ENCODE data around the gene CDH4. TPM values are rescaled to one million over a fixed set of nuclear protein-coding genes. Genes with fewer than 3 reads are reported as not detected.

Gene CDH4
- total RNA-seq, 1 experiment from 2014 or later: 25.0 TPM

DNA sequence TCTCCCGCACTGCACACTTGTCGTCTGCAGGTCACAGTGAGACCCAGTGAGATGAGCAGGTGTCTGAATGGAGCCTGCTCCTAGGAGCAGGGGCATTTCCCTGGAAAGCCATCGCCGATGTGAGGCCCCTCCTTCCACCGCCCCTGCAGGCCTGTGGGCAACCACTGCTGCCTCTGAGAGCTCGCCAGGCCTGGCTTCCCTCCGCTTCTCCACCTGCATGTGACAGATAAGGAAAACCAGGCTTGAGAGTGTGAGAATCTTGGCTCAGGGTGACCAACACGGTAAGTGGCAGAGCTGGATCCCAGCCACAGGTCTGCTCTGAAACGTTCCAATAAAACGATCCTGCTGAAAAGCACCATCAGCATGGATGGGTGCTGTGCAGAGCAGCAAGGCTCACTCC lies 332.8 kb downstream of the CDH4 start:
- no peak for TF ChIP-seq CTCF (IDR thresholded peaks at IDR 0.05; ENCODE audit: unreplicated experiment)
- ChIA-PET POLR2A (interaction anchor here (0.7 kb wide), 1 partner anchor 65 kb away, joined by 3 read pairs; no protein-coding TSS in a partner anchor), CTCF (no interaction called here)
- no peaks in the 10 kb centered on the region for H3K36me3 Mint-ChIP-seq (ENCODE audit: insufficient read depth, unreplicated experiment)
- BruUV-seq (replicated peaks): no TSS peak
- H3K9me3 Mint-ChIP-seq (ENCODE audit: unreplicated experiment): no peaks in the 10 kb centered on the region
- no peak overlapping the region for H3K27ac Mint-ChIP-seq (ENCODE audit: low read depth, unreplicated experiment)
- no peaks in the 10 kb centered on the region for H3K27me3 Mint-ChIP-seq (ENCODE audit: insufficient read depth, unreplicated experiment)
- DNase-seq (ENCODE audit: unreplicated experiment): no peak
- intact Hi-C loops (cut with micrococcal nuclease): no loop called here
- no peak overlapping the region for H3K4me3 Mint-ChIP-seq (ENCODE audit: unreplicated experiment)
- peaks cover 10% of the 10 kb centered on the region for H3K4me1 Mint-ChIP-seq (ENCODE audit: insufficient read depth, unreplicated experiment)

GRCh38 chr20:61585764-61586163 lies 333.7 kb downstream of the CDH4 start:
- H3K36me3 Mint-ChIP-seq (ENCODE audit: insufficient read depth, unreplicated experiment): no peaks in the 10 kb centered on the region
- H3K9me3 Mint-ChIP-seq (ENCODE audit: unreplicated experiment): no peaks in the 10 kb centered on the region
- H3K27ac Mint-ChIP-seq (ENCODE audit: low read depth, unreplicated experiment): no peak overlapping the region
- TF ChIP-seq CTCF (IDR thresholded peaks at IDR 0.05; ENCODE audit: unreplicated experiment): no peak
- intact Hi-C loops (cut with micrococcal nuclease): no loop called here
- POLR2A ChIA-PET: interaction anchor here (0.7 kb wide), 1 partner anchor 66 kb away, joined by 3 read pairs; no protein-coding TSS in a partner anchor
- no peaks in the 10 kb centered on the region for H3K27me3 Mint-ChIP-seq (ENCODE audit: insufficient read depth, unreplicated experiment)
- no TSS peak for BruUV-seq (replicated peaks)
- no peak overlapping the region for H3K4me3 Mint-ChIP-seq (ENCODE audit: unreplicated experiment)
- no peak for DNase-seq (ENCODE audit: unreplicated experiment)
- CTCF ChIA-PET: no interaction called here
- H3K4me1 Mint-ChIP-seq (ENCODE audit: insufficient read depth, unreplicated experiment): peaks cover 10% of the 10 kb centered on the region

- Mint-ChIP-seq H3K4me1 (ENCODE audit: insufficient read depth, unreplicated experiment) (peaks cover 10% of the 10 kb centered on the region), H3K4me3 (ENCODE audit: unreplicated experiment) (no peak overlapping the region), H3K36me3 (ENCODE audit: insufficient read depth, unreplicated experiment) (no peaks in the 10 kb centered on the region), H3K9me3 (ENCODE audit: unreplicated experiment) (no peaks in the 10 kb centered on the region), H3K27ac (ENCODE audit: low read depth, unreplicated experiment) (no peak overlapping the region), H3K27me3 (ENCODE audit: insufficient read depth, unreplicated experiment) (no peaks in the 10 kb centered on the region)
- ChIA-PET CTCF (no interaction called here), POLR2A (no interaction called here)
- DNase-seq (ENCODE audit: unreplicated experiment): no peak
- no peak for TF ChIP-seq CTCF (IDR thresholded peaks at IDR 0.05; ENCODE audit: unreplicated experiment)
- intact Hi-C loops (cut with micrococcal nuclease): no loop called here
- no TSS peak for BruUV-seq (replicated peaks)
Measured at GRCh38 chr20:61587036-61587435, 335.0 kb downstream of the CDH4 start.

- Mint-ChIP-seq H3K4me1 (ENCODE audit: insufficient read depth, unreplicated experiment) (peaks cover 10% of the 10 kb centered on the region), H3K9me3 (ENCODE audit: unreplicated experiment) (peaks cover 6% of the 10 kb centered on the region), H3K27ac (ENCODE audit: low read depth, unreplicated experiment) (no peak overlapping the region), H3K36me3 (ENCODE audit: insufficient read depth, unreplicated experiment) (no peaks in the 10 kb centered on the region), H3K4me3 (ENCODE audit: unreplicated experiment) (no peak overlapping the region), H3K27me3 (ENCODE audit: insufficient read depth, unreplicated experiment) (no peaks in the 10 kb centered on the region)
- POLR2A ChIA-PET: no interaction called here
- no peak for TF ChIP-seq CTCF (IDR thresholded peaks at IDR 0.05; ENCODE audit: unreplicated experiment)
- DNase-seq (ENCODE audit: unreplicated experiment): no peak
- intact Hi-C loops (cut with micrococcal nuclease): no loop called here
- CTCF ChIA-PET: interaction anchor here (0.6 kb wide), 1 partner anchor 585 kb away, joined by 3 read pairs; no protein-coding TSS in a partner anchor
- no TSS peak for BruUV-seq (replicated peaks)
Measured at GRCh38 chr20:61587681-61588289, 335.7 kb downstream of the CDH4 start.

Measured in MCF 10A (cell line).